Endothelial cell of umbilical vein (primary cell): ENCODE data around the gene DTD1. TPM values are rescaled to one million over a fixed set of nuclear protein-coding genes. Genes with fewer than 3 reads are reported as not detected.

Source experiments
- BruUV-seq: library from RNA; stranded (reverse); fragments of 400-500 nt; replicated peaks from 2 replicates; lab custom pipeline; 2021; lab: Mats Ljungman, UMichigan
- CTCF ChIA-PET: fragments of 300-600, 350-600 bp; sonication (Branson Sonifier 250); formaldehyde crosslinking; loops from one replicate; lab custom pipeline; 2021; ENCODE audit warnings: antibody characterized with exemption, inconsistent platforms; lab: Charles Lee
- POLR2A ChIA-PET: fragments of 300-600, 350-600 bp; sonication (Branson Sonifier 250); formaldehyde crosslinking; loops from one replicate; lab custom pipeline; 2021; ENCODE audit warnings: antibody characterized with exemption, inconsistent platforms; lab: Charles Lee
- DNase-seq: peaks from one replicate; pipeline ENCODE4 v3.0.0-alpha.2; 2011; ENCODE audit warnings: low read depth, low spot score
- FAIRE-seq: peaks from 2 replicates; lab custom pipeline; 2011; peaks lifted over from hg19 to GRCh38; lab: Jason Lieb, UNC
- H2AFZ ChIP-seq: 2 replicates; pipeline ENCODE4 v1.6.0; 2012; ENCODE audit warnings: low read depth, low read length, control low read depth, inconsistent platforms
- H3K27ac ChIP-seq: 2 replicates; pipeline ENCODE4 v1.5.1; 2011; ENCODE audit warnings: low read depth, mild to moderate bottlenecking, control low read depth, low read length, moderate library complexity; ENCODE audit not compliant: insufficient read depth
- H3K27me3 ChIP-seq, 2 experiments: 2 replicates each; pipeline versions ENCODE4 v1.6.0 to v1.6.1; 2011; ENCODE audit warnings: low read length in 2 of 2, mixed read lengths in 1 of 2; ENCODE audit not compliant: control insufficient read depth in 2 of 2, insufficient read depth in 2 of 2
- H3K36me3 ChIP-seq, 2 experiments: 2 replicates in 1 of 2; 3 replicates in 1 of 2; pipeline ENCODE4 v1.5.1; 2011; ENCODE audit warnings: low read length in 2 of 2, mild to moderate bottlenecking in 1 of 2, moderate library complexity in 1 of 2; ENCODE audit not compliant: control insufficient read depth in 2 of 2, insufficient read depth in 2 of 2; ENCODE audit errors: extremely low read depth in 1 of 2
- H3K4me1 ChIP-seq: 3 replicates; pipeline ENCODE4 v1.5.1; 2011; ENCODE audit warnings: mild to moderate bottlenecking, low read length; ENCODE audit not compliant: control insufficient read depth, insufficient read depth; ENCODE audit errors: extremely low read depth
- H3K4me2 ChIP-seq: 2 replicates; pipeline ENCODE4 v1.6.1; 2011; ENCODE audit warnings: low read length, control low read depth, mixed read lengths; ENCODE audit not compliant: insufficient read depth
- H3K4me3 ChIP-seq, 3 experiments: fragments of 200-600 bp in 1 of 3; sonication (generic), shearing (Covaris generic) in 1 of 3; replicated peaks in 1 of 3; 2 replicates each; pipeline ENCODE4 v1.5.1; 2011 to 2016; ENCODE audit warnings: control low read depth in 3 of 3, low read length in 3 of 3, mild to moderate bottlenecking in 2 of 3, inconsistent platforms in 1 of 3, low read depth in 1 of 3, moderate library complexity in 1 of 3; ENCODE audit not compliant: insufficient read depth in 1 of 3
- H3K79me2 ChIP-seq: 2 replicates; pipeline ENCODE4 v1.6.0; 2012; ENCODE audit warnings: low read length, inconsistent platforms; ENCODE audit not compliant: control insufficient read depth, insufficient read depth
- H3K9ac ChIP-seq: replicated peaks from 2 replicates; pipeline ENCODE3; 2011; ENCODE audit warnings: low read length, control low read depth; ENCODE audit not compliant: insufficient read depth; ENCODE audit errors: extremely low read depth
- H3K9me1 ChIP-seq: replicated peaks from 3 replicates; pipeline ENCODE4 v1.6.0; 2011; ENCODE audit warnings: mild to moderate bottlenecking, low read length; ENCODE audit not compliant: control insufficient read depth, insufficient read depth; ENCODE audit errors: extremely low read depth
- H3K9me3 ChIP-seq: replicated peaks from 2 replicates; pipeline ENCODE4 v1.5.1; 2012; ENCODE audit warnings: low read length, inconsistent platforms; ENCODE audit not compliant: control insufficient read depth, insufficient read depth
- H4K20me1 ChIP-seq: replicated peaks from 2 replicates; pipeline ENCODE3; 2011; ENCODE audit warnings: mild to moderate bottlenecking, low read length; ENCODE audit not compliant: control insufficient read depth, insufficient read depth; ENCODE audit errors: extremely low read depth
- EZH2 ChIP-seq: IDR thresholded peaks from 2 replicates; pipeline ENCODE4 v1.6.1; 2012; ENCODE audit warnings: borderline replicate concordance, low read depth, mild to moderate bottlenecking, moderate library complexity, low read length, inconsistent platforms; ENCODE audit not compliant: severe bottlenecking
- FOS ChIP-seq: IDR thresholded peaks from 2 replicates; pipeline ENCODE4 v1.6.1; 2011; ENCODE audit warnings: mild to moderate bottlenecking, low read length, moderate library complexity, borderline replicate concordance; ENCODE audit not compliant: insufficient read depth
- GATA2 ChIP-seq: IDR thresholded peaks from 2 replicates; pipeline ENCODE4 v1.7.0; 2011; ENCODE audit warnings: low read depth, mild to moderate bottlenecking, moderate library complexity, mixed read lengths, low read length; ENCODE audit not compliant: insufficient read length, insufficient read depth
- JUN ChIP-seq: IDR thresholded peaks from 2 replicates; pipeline ENCODE4 v1.6.1; 2011; ENCODE audit warnings: borderline replicate concordance, low read depth; ENCODE audit not compliant: insufficient read length, insufficient read depth
- MYC ChIP-seq: IDR thresholded peaks from one replicate; pipeline ENCODE4 v1.6.1; 2011; ENCODE audit warnings: mild to moderate bottlenecking, low read depth, low read length
- POLR2A ChIP-seq: IDR thresholded peaks from 2 replicates; pipeline ENCODE4 v1.6.1; 2012; ENCODE audit warnings: low read depth, mild to moderate bottlenecking, control low read depth, low read length
- POLR2AphosphoS5 ChIP-seq: IDR thresholded peaks from 2 replicates; pipeline ENCODE4 v1.6.1; 2012; ENCODE audit warnings: low read depth, mild to moderate bottlenecking, control low read depth, low read length, moderate library complexity; ENCODE audit not compliant: insufficient read depth
- dilution Hi-C: fragments of 300-500 bp; cut with MboI; formaldehyde crosslinking; loops from one replicate; pipeline ENCODE4 v1.15.0; 2019; ENCODE audit warnings: low sequenced_read_pairs; ENCODE audit not compliant: extremely low pct_ligation_motif_present
- intact Hi-C: fragments of 100-400 bp; cut with micrococcal nuclease; formaldehyde crosslinking; loops from one replicate; pipeline ENCODE4 v1.10.0; 2022
- polyA plus RNA-seq, 4 experiments: library from polyadenylated mRNA; depleted of rRNA in 3 of 4; stranded (reverse) in 3 of 4; unstranded in 1 of 4; fragments of >200 nt; gene quantifications; 2 replicates each; pipeline versions ENCODE4 v1.2.1 to v1.2.3, GENCODE V29; 2011 to 2012; ENCODE audit warnings: missing spikeins in 1 of 4
- total RNA-seq: library from RNA; stranded (reverse); gene quantifications from 2 replicates; pipeline ENCODE4 v1.2.3, GENCODE V29; 2021
- TF ChIP-seq, protein P1 (sequence below), 2 donors: IDR thresholded peaks; 1 replicate in 1 of 2; 2 replicates in 1 of 2; pipeline ENCODE4 v1.5.1; 2011; ENCODE audit warnings: low read length in 2 of 2, mild to moderate bottlenecking in 2 of 2, moderate library complexity in 2 of 2, control low read depth in 1 of 2, inconsistent platforms in 1 of 2, low read depth in 1 of 2; ENCODE audit not compliant: insufficient read depth in 1 of 2; ENCODE audit errors: extremely low read depth in 1 of 2
- TF ChIP-seq, protein P2 (sequence below): IDR thresholded peaks from 2 replicates; pipeline ENCODE4 v1.6.1; 2011; ENCODE audit not compliant: insufficient read depth, insufficient read length

DTD1 gene
- total and polyA plus RNA-seq, 2 donors (not counting 3 experiments of a cell fraction or from before 2014, with no cell fraction given) = 48.2 to 50.8 TPM

DNA sequence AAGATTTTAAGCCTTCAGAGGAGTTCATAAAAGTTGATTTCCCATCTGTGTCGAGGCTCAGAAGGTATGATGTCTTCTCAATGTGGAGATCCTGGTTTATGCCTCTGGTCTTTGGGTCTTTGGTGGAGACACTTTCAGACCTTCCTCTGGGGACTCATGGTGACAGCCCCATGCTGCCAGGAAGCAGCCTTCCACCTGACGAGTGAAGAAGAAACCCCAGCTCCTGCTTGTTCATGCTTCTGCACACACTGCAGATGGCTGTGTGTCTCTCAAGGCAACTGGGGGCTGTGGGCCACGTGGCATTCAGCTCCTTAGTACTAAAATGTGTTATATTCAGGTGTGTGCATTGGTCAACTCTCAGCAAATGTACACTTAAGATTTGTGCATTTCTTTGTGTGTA, 220.9 kb downstream of the DTD1 start:
- Histone ChIP-seq H3K36me3 (no peaks in the 10 kb centered on the region), H3K27ac (no peak overlapping the region), H3K4me3 (no peak overlapping the region), H3K9me1 (no peaks in the 10 kb centered on the region), H3K4me2 (no peak overlapping the region), H4K20me1 (no peaks in the 10 kb centered on the region), H3K9ac (no peak overlapping the region), H2AFZ (no peak overlapping the region), H3K9me3 (no peaks in the 10 kb centered on the region), H3K79me2 (no peaks in the 10 kb centered on the region), H3K4me1 (no peaks in the 10 kb centered on the region), H3K27me3 (no peaks in the 10 kb centered on the region)
- ChIA-PET POLR2A (no interaction called here), CTCF (no interaction called here)
- intact Hi-C loops (no loop called here), dilution Hi-C loops (no loop called here)
- BruUV-seq = no TSS peak
- DNase-seq (no peak), FAIRE-seq (no peak)
- TF ChIP-seq, protein P1, sequence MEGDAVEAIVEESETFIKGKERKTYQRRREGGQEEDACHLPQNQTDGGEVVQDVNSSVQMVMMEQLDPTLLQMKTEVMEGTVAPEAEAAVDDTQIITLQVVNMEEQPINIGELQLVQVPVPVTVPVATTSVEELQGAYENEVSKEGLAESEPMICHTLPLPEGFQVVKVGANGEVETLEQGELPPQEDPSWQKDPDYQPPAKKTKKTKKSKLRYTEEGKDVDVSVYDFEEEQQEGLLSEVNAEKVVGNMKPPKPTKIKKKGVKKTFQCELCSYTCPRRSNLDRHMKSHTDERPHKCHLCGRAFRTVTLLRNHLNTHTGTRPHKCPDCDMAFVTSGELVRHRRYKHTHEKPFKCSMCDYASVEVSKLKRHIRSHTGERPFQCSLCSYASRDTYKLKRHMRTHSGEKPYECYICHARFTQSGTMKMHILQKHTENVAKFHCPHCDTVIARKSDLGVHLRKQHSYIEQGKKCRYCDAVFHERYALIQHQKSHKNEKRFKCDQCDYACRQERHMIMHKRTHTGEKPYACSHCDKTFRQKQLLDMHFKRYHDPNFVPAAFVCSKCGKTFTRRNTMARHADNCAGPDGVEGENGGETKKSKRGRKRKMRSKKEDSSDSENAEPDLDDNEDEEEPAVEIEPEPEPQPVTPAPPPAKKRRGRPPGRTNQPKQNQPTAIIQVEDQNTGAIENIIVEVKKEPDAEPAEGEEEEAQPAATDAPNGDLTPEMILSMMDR (IDR thresholded peaks at IDR 0.05; ENCODE audit: extremely low read depth in 1 of 2, insufficient read depth in 1 of 2, low read depth in 1 of 2, low read length in 2 of 2) = no peak
- TF ChIP-seq MYC = no peak
- no peak for TF ChIP-seq POLR2AphosphoS5
- no peak for TF ChIP-seq FOS
- TF ChIP-seq GATA2 = no peak
- TF ChIP-seq POLR2A = no peak
- TF ChIP-seq, protein P2, sequence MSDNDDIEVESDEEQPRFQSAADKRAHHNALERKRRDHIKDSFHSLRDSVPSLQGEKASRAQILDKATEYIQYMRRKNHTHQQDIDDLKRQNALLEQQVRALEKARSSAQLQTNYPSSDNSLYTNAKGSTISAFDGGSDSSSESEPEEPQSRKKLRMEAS = no peak
- TF ChIP-seq JUN = no peak
- no peak for TF ChIP-seq EZH2
